K562 (cell line): ENCODE results near the gene PTPN11. TPM values are rescaled to one million over a fixed set of nuclear protein-coding genes. Genes with fewer than 3 reads are reported as not detected.
A peak's percentile ranks its signal among the peaks of the same experiment; 100 is the strongest.

Experiments
- ARID2 ChIP-seq: fragments of 450-650 bp; IDR thresholded peaks from 2 replicates; pipeline ENCODE4 v1.6.1; 2017; ENCODE audit warnings: antibody characterized with exemption, mild to moderate bottlenecking
- C11orf30 ChIP-seq: fragments of 450-650 bp; IDR thresholded peaks from 2 replicates; pipeline ENCODE4 v1.6.1; 2016; ENCODE audit warnings: low read depth, mild to moderate bottlenecking
- CEBPZ ChIP-seq: fragments of 150-350 bp; IDR thresholded peaks from 2 replicates; pipeline ENCODE4 v1.6.1; 2014; ENCODE audit warnings: low read depth, mild to moderate bottlenecking, low read length, borderline replicate concordance
- CREB3L1 ChIP-seq: fragments of 450-650 bp; IDR thresholded peaks from 2 replicates; pipeline ENCODE4 v1.6.1; 2014; ENCODE audit warnings: low read depth, mild to moderate bottlenecking, moderate library complexity, borderline replicate concordance
- GABPB2 ChIP-seq: fragments of 250-450 bp; sonication (Bioruptor Pico); conservative IDR thresholded peaks from 2 replicates; pipeline ENCODE4 v1.5.1; 2021; ENCODE audit warnings: mild to moderate bottlenecking
- HBP1 ChIP-seq: fragments of 450-650 bp; formaldehyde crosslinking; IDR thresholded peaks from 2 replicates; pipeline ENCODE4 v1.4.0; 2022; ENCODE audit warnings: missing genetic modification characterization
- HDAC3 ChIP-seq: fragments of 450-650 bp; IDR thresholded peaks from 2 replicates; pipeline ENCODE4 v1.6.1; 2018; ENCODE audit warnings: borderline replicate concordance, mild to moderate bottlenecking, moderate library complexity; ENCODE audit not compliant: partially characterized antibody
- IRF9 ChIP-seq: fragments of 450-650 bp; IDR thresholded peaks from 2 replicates; pipeline ENCODE4 v1.6.1; 2016; ENCODE audit warnings: missing biosample characterization, missing genetic modification characterization
- PCBP2 ChIP-seq: fragments of 200-400 bp; formaldehyde crosslinking; IDR thresholded peaks from 2 replicates; pipeline ENCODE4 v1.6.1; 2018; ENCODE audit warnings: low read length, low read depth, mild to moderate bottlenecking, moderate library complexity; ENCODE audit not compliant: poor library complexity, severe bottlenecking
- PHB2 ChIP-seq: fragments of 450-650 bp; IDR thresholded peaks from 2 replicates; pipeline ENCODE4 v1.6.1; 2017; ENCODE audit warnings: low read depth
- POLR2AphosphoS2 ChIP-seq: IDR thresholded peaks from 2 replicates; pipeline ENCODE4 v1.6.1; 2012; ENCODE audit warnings: low read length, improper control_type of control experiment
- RBM25 ChIP-seq: fragments of 200-400 bp; formaldehyde crosslinking; IDR thresholded peaks from 2 replicates; pipeline ENCODE4 v1.6.1; 2018; ENCODE audit warnings: low read length, low read depth, moderate library complexity; ENCODE audit not compliant: severe bottlenecking
- SAFB ChIP-seq: fragments of 200-400 bp; formaldehyde crosslinking; IDR thresholded peaks from 2 replicates; pipeline ENCODE4 v1.6.1; 2017; ENCODE audit warnings: low read depth, low read length, borderline replicate concordance
- SMARCE1 ChIP-seq: fragments of 450-650 bp; IDR thresholded peaks from 2 replicates; pipeline ENCODE4 v1.7.1; 2016; ENCODE audit warnings: mild to moderate bottlenecking
- ZHX1 ChIP-seq: fragments of 150-350 bp; conservative IDR thresholded peaks from 2 replicates; pipeline ENCODE4 v1.6.1; 2014; ENCODE audit warnings: low read length
- ZNF280B ChIP-seq: fragments of 250-450 bp; sonication (Bioruptor Pico); IDR thresholded peaks from 2 replicates; pipeline ENCODE4 v1.5.1; 2021; ENCODE audit warnings: mild to moderate bottlenecking
- ZNF354B ChIP-seq: fragments of 250-450 bp; sonication (Bioruptor Pico); IDR thresholded peaks from 2 replicates; pipeline ENCODE4 v1.4.0; 2020
- ZNF583 ChIP-seq: fragments of 250-450 bp; sonication (Bioruptor Pico); IDR thresholded peaks from 2 replicates; pipeline ENCODE4 v1.4.0; 2020
- polyA plus RNA-seq, 8 experiments: library from polyadenylated mRNA; depleted of rRNA in 4 of 8; stranded (reverse) in 5 of 8; unstranded in 3 of 8; fragments of >200 nt; fragmentation: Nextera tagmentation in 2 of 8; fragmentation: Illumina TruSeq in 1 of 8; extraction: Ambion mirVana in 2 of 8; extraction: Trizol in 1 of 8; gene quantifications; 2 replicates each; pipeline versions ENCODE4 v1.2.1 to v1.2.3, GENCODE V29; 2011 to 2014; ENCODE audit warnings: inconsistent platforms in 1 of 8, missing spikeins in 1 of 8
- total RNA-seq, 7 experiments: library from RNA; depleted of rRNA in 6 of 7; stranded (reverse); fragments of >200 nt in 6 of 7; fragmentation: Illumina TruSeq in 2 of 7; extraction: Trizol in 2 of 7; gene quantifications; 2 replicates each; pipeline versions ENCODE4 v1.2.1 to v1.2.3, GENCODE V29; 2011 to 2021; ENCODE audit warnings: low replicate concordance in 1 of 7

The PTPN11 gene
- total and polyA plus RNA-seq, 9 of the 15 experiments (the other 6 are each of a cell fraction or from before 2014, with no cell fraction given), result 22.5 to 126 (median 79.7) TPM

- TF ChIP-seq ZHX1, result no peak
- no peak for TF ChIP-seq ZNF583 (CRISPR knock-in tag)
- TF ChIP-seq HBP1 (CRISPR knock-in tag), result no peak
- no peak for TF ChIP-seq PCBP2
- no peak for TF ChIP-seq CREB3L1
- no peak for TF ChIP-seq GABPB2 (CRISPR knock-in tag)
- no peak for TF ChIP-seq ZNF354B
- TF ChIP-seq C11orf30, result peak; percentile 59; the same call in 1 of the 2 replicates
- TF ChIP-seq ZNF280B (CRISPR knock-in tag), result no peak
- TF ChIP-seq PHB2, result no peak
- TF ChIP-seq POLR2AphosphoS2, result no peak
- TF ChIP-seq HDAC3, result no peak
- TF ChIP-seq RBM25, result peak; percentile 2
- TF ChIP-seq CEBPZ, result no peak
- TF ChIP-seq SAFB, result no peak
- TF ChIP-seq ARID2, result no peak
- no peak for TF ChIP-seq IRF9 (tag)
- no peak for TF ChIP-seq SMARCE1
Measured at GRCh38 chr12:112463478-112463877, 44.7 kb downstream of the PTPN11 start (continued).
